ENCODE data around the gene TTC24. TPM values are rescaled to one million over a fixed set of nuclear protein-coding genes. Genes with fewer than 3 reads are reported as not detected.
"Not testable (repeated sequence)": the region's sequence is repeated elsewhere in the genome, so short reads cannot be mapped to it uniquely, and the experiment has no call there.

Gene TTC24
- total and polyA plus RNA-seq, 2 experiments from 2014 or later = not detected

DNA sequence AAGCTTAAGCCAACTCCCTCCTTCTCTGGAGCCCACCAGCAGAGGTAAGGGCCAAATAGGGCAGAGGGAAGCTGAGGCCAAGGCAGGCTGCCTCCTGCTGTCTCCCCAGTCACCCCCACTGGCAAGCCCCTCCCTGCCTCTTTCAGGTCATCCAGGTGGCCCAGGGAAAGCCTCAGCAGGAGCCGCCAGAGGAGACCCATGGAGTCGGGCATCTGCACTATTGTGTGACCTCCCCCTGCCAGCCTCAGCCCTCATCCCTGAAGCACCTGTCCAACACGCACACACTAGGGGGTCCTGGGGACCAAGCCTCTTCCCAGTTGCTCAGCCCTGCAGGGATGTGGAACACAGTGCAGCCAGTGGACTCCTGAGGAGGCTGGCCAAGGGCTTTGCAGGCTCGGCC is 6.8 kb downstream of the TTC24 start:
- no peaks in the 10 kb centered on the region for H3K4me1 ChIP-seq (ENCODE audit: insufficient read depth)
- H4K20me1 ChIP-seq (ENCODE audit: insufficient read depth, poor library complexity, severe bottlenecking) = no peaks in the 10 kb centered on the region
- DNase-seq (ENCODE audit: low spot score) = no peak
- no peak overlapping the region for H3K4me2 ChIP-seq
- no peak overlapping the region for H3K4me3 ChIP-seq
- WGBS (ENCODE audit: low lambda C conversion rate, missing lambda C conversion rate) = 65% methylated on average over 4 of the region's 4 CpGs
- H3K27ac ChIP-seq = no peak overlapping the region
- no peaks in the 10 kb centered on the region for H3K9me3 ChIP-seq (ENCODE audit: low read depth)
- H3K9me2 ChIP-seq (replicated peaks; ENCODE audit: insufficient read depth) = no peaks in the 10 kb centered on the region
- H2AFZ ChIP-seq = no peak overlapping the region
- H3K79me2 ChIP-seq = no peaks in the 10 kb centered on the region
- TF ChIP-seq EZH2phosphoT487 (IDR thresholded peaks at IDR 0.05; ENCODE audit: low read depth, severe bottlenecking, unreplicated experiment) (no peak), EZH2 (IDR thresholded peaks at IDR 0.05; ENCODE audit: borderline replicate concordance) (no peak)
- TF ChIP-seq, protein P1, sequence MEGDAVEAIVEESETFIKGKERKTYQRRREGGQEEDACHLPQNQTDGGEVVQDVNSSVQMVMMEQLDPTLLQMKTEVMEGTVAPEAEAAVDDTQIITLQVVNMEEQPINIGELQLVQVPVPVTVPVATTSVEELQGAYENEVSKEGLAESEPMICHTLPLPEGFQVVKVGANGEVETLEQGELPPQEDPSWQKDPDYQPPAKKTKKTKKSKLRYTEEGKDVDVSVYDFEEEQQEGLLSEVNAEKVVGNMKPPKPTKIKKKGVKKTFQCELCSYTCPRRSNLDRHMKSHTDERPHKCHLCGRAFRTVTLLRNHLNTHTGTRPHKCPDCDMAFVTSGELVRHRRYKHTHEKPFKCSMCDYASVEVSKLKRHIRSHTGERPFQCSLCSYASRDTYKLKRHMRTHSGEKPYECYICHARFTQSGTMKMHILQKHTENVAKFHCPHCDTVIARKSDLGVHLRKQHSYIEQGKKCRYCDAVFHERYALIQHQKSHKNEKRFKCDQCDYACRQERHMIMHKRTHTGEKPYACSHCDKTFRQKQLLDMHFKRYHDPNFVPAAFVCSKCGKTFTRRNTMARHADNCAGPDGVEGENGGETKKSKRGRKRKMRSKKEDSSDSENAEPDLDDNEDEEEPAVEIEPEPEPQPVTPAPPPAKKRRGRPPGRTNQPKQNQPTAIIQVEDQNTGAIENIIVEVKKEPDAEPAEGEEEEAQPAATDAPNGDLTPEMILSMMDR (IDR thresholded peaks at IDR 0.05; ENCODE audit: poor library complexity) = no peak
- no peaks in the 10 kb centered on the region for H3K27me3 ChIP-seq
- H3K36me3 ChIP-seq (replicated peaks; ENCODE audit: insufficient read depth, low read depth) = no peaks in the 10 kb centered on the region

DNA sequence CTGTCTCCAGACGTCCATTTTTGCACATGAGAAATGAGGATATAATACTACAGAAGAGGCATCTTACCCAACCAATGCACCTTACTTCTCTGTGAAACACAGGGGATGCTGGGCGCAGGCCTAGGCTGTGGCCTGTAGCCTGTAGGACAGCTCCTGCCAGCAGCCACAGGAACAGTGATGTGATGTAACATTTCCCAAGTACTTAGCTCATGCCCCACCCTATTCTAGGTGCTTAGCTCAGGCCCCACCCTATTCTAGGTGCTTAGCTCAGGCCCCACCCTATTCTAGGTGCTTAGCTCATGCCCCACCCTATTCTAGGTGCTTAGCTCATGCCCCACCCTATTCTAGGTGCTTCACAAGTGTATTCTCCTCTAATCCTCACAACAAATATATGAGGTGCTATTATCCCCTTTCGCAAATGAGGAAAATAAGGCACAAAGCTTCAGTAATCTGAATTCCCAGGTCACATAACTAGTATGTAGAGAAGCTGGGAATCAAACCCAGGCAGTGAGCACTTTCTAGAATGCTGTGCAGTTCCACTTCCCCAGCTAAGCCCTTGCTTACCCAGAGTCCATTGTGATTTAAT is 7.5 kb downstream of the TTC24 start:
- 88% methylated on average over 3 of the region's 3 CpGs for WGBS (ENCODE audit: low lambda C conversion rate, missing lambda C conversion rate)
- no peak overlapping the region for H3K4me3 ChIP-seq

GRCh38 chr1:156587927-156588326 is 8.4 kb downstream of the TTC24 start:
- not testable (repeated sequence) for H3K27me3 ChIP-seq; H3K4me1 ChIP-seq (ENCODE audit: insufficient read depth); H3K4me2 ChIP-seq; H3K9me3 ChIP-seq (ENCODE audit: low read depth); DNase-seq (ENCODE audit: low spot score); H3K9me2 ChIP-seq (replicated peaks; ENCODE audit: insufficient read depth); H3K27ac ChIP-seq; H3K36me3 ChIP-seq (replicated peaks; ENCODE audit: insufficient read depth, low read depth); H3K4me3 ChIP-seq; H2AFZ ChIP-seq; H4K20me1 ChIP-seq (ENCODE audit: insufficient read depth, poor library complexity, severe bottlenecking)
- H3K79me2 ChIP-seq = peaks cover 11% of the 10 kb centered on the region
- 87% methylated on average over 8 of the region's 8 CpGs for WGBS (ENCODE audit: low lambda C conversion rate, missing lambda C conversion rate)

More for the DNA sequence above, 7.5 kb downstream of the TTC24 start:
- H4K20me1 ChIP-seq (ENCODE audit: insufficient read depth, poor library complexity, severe bottlenecking) = no peaks in the 10 kb centered on the region
- no peak overlapping the region for H3K4me2 ChIP-seq
- H3K27me3 ChIP-seq = no peaks in the 10 kb centered on the region
- H3K27ac ChIP-seq = no peak overlapping the region
- H3K4me1 ChIP-seq (ENCODE audit: insufficient read depth) = no peaks in the 10 kb centered on the region
- TF ChIP-seq EZH2 (IDR thresholded peaks at IDR 0.05; ENCODE audit: borderline replicate concordance) (no peak), EZH2phosphoT487 (IDR thresholded peaks at IDR 0.05; ENCODE audit: low read depth, severe bottlenecking, unreplicated experiment) (no peak)
- TF ChIP-seq, protein P1 (IDR thresholded peaks at IDR 0.05; ENCODE audit: poor library complexity) = no peak
- DNase-seq (ENCODE audit: low spot score) = no peak
- H3K36me3 ChIP-seq (replicated peaks; ENCODE audit: insufficient read depth, low read depth) = no peaks in the 10 kb centered on the region
- no peaks in the 10 kb centered on the region for H3K9me3 ChIP-seq (ENCODE audit: low read depth)
- H3K9me2 ChIP-seq (replicated peaks; ENCODE audit: insufficient read depth) = no peaks in the 10 kb centered on the region
- H3K79me2 ChIP-seq = peaks cover 2% of the 10 kb centered on the region
- no peak overlapping the region for H2AFZ ChIP-seq

DNA sequence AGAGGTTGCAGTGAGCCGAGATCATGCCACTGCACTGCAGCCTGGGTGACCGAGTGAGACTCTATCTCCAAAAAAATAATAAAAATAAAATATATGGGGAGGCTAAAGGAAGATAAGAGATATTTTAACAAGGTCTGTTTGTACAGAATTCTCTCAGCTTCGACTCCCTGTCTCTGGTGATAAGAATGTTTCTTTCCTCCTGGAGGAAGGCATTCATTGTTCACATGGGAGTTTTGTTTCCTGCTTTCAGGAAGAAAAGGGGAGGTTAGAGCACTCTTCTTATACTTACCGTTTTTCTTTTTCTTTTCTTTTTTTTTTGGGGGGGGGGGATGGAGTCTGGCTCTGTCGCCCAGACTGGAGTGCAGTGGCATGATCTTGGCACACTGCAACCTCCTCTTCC is 10.0 kb downstream of the TTC24 start:
- no peaks in the 10 kb centered on the region for H4K20me1 ChIP-seq (ENCODE audit: insufficient read depth, poor library complexity, severe bottlenecking)
- H3K79me2 ChIP-seq = peaks cover 12% of the 10 kb centered on the region
- no peak overlapping the region for H3K4me2 ChIP-seq
- no peak overlapping the region for H3K27ac ChIP-seq
- H3K4me3 ChIP-seq = no peak overlapping the region
- H3K27me3 ChIP-seq = no peaks in the 10 kb centered on the region
- TF ChIP-seq EZH2phosphoT487 (IDR thresholded peaks at IDR 0.05; ENCODE audit: low read depth, severe bottlenecking, unreplicated experiment) (no peak), EZH2 (IDR thresholded peaks at IDR 0.05; ENCODE audit: borderline replicate concordance) (no peak)
- TF ChIP-seq, protein P1 (IDR thresholded peaks at IDR 0.05; ENCODE audit: poor library complexity) = no peak
- no peaks in the 10 kb centered on the region for H3K9me3 ChIP-seq (ENCODE audit: low read depth)
- 76% methylated on average over 5 of the region's 5 CpGs for WGBS (ENCODE audit: low lambda C conversion rate, missing lambda C conversion rate)
- no peaks in the 10 kb centered on the region for H3K36me3 ChIP-seq (replicated peaks; ENCODE audit: insufficient read depth, low read depth)
- H3K9me2 ChIP-seq (replicated peaks; ENCODE audit: insufficient read depth) = no peaks in the 10 kb centered on the region
- peaks cover 3% of the 10 kb centered on the region for H3K4me1 ChIP-seq (ENCODE audit: insufficient read depth)
- no peak for DNase-seq (ENCODE audit: low spot score)
- no peak overlapping the region for H2AFZ ChIP-seq

Data from hepatocyte (in vitro differentiated cells).